IMR-90 (cell line): ENCODE measurements around the gene CD84. TPM values are rescaled to one million over a fixed set of nuclear protein-coding genes. Genes with fewer than 3 reads are reported as not detected.

ENCODE experiments used
- ATAC-seq: fragments of 200-7000 bp; cut with Tn5 transposase; 2 replicates; pipeline ENCODE4 v1.9.1; 2020; ENCODE audit warnings: low read depth, mild to moderate bottlenecking, moderate library complexity
- BruUV-seq: library from RNA; stranded (reverse); fragments of 400-500 nt; replicated peaks from 2 replicates; lab custom pipeline; 2021; lab: Mats Ljungman, UMichigan
- CTCF ChIA-PET: fragments of 300-600 bp; formaldehyde crosslinking; extraction: SDS; loops from one replicate; lab custom pipeline; 2021; ENCODE audit warnings: antibody characterized with exemption; lab: Yijun Ruan, JAX
- POLR2A ChIA-PET: fragments of 300-600 bp; sonication (Branson Sonifier 250); formaldehyde crosslinking; loops from one replicate; lab custom pipeline; 2022; ENCODE audit warnings: antibody characterized with exemption; ENCODE audit not compliant: unreplicated experiment; lab: Charles Lee
- DNase-seq: peaks from one replicate; pipeline ENCODE4 v3.0.0; 2013
- H2AFZ ChIP-seq: replicated peaks from 2 replicates; pipeline ENCODE3; 2013; ENCODE audit warnings: low read length, mild to moderate bottlenecking; ENCODE audit not compliant: poor library complexity
- H2AK5ac ChIP-seq: 2 replicates; pipeline ENCODE4 v1.6.1; 2013; ENCODE audit warnings: low read depth, low read length, inconsistent platforms
- H2AK9ac ChIP-seq: replicated peaks from 2 replicates; pipeline ENCODE3; 2013; ENCODE audit warnings: mild to moderate bottlenecking, low read depth, low read length, moderate library complexity; ENCODE audit not compliant: poor library complexity
- H2BK120ac ChIP-seq: 2 replicates; pipeline ENCODE4 v1.6.1; 2013; ENCODE audit warnings: low read depth, low read length, inconsistent platforms
- H2BK15ac ChIP-seq: 3 replicates; pipeline ENCODE4 v1.6.1; 2013; ENCODE audit warnings: low read depth, low read length, inconsistent platforms
- H2BK20ac ChIP-seq: 2 replicates; pipeline ENCODE4 v1.6.1; 2013; ENCODE audit warnings: low read depth, mild to moderate bottlenecking, inconsistent platforms, low read length, moderate library complexity
- H2BK5ac ChIP-seq: 2 replicates; pipeline ENCODE4 v1.6.1; 2013; ENCODE audit warnings: mild to moderate bottlenecking, low read depth, low read length, inconsistent platforms; ENCODE audit not compliant: poor library complexity, severe bottlenecking
- H3K14ac ChIP-seq: replicated peaks from 2 replicates; pipeline ENCODE4 v1.6.1; 2013; ENCODE audit warnings: low read depth, low read length, inconsistent platforms
- H3K18ac ChIP-seq: 2 replicates; pipeline ENCODE4 v1.6.1; 2013; ENCODE audit warnings: low read depth, low read length, control low read depth
- H3K23ac ChIP-seq: 2 replicates; pipeline ENCODE4 v1.6.1; 2013; ENCODE audit warnings: low read depth, low read length, inconsistent platforms
- H3K27ac ChIP-seq: 2 replicates; pipeline ENCODE4 v1.5.1; 2013; ENCODE audit warnings: mild to moderate bottlenecking, control low read depth, low read length; ENCODE audit not compliant: insufficient read depth
- H3K27me3 ChIP-seq: 2 replicates; pipeline ENCODE4 v1.6.1; 2013; ENCODE audit warnings: low read length; ENCODE audit not compliant: control insufficient read depth, insufficient read depth
- H3K36me3 ChIP-seq: 2 replicates; pipeline ENCODE4 v1.6.1; 2013; ENCODE audit warnings: low read length, mixed read lengths; ENCODE audit not compliant: control insufficient read depth, insufficient read depth
- H3K4ac ChIP-seq: 2 replicates; pipeline ENCODE4 v1.6.1; 2013; ENCODE audit warnings: low read depth, low read length, inconsistent platforms
- H3K4me1 ChIP-seq: 2 replicates; pipeline ENCODE4 v1.6.1; 2013; ENCODE audit warnings: low read length, mixed read lengths; ENCODE audit not compliant: control insufficient read depth, insufficient read depth
- H3K4me2 ChIP-seq: 2 replicates; pipeline ENCODE4 v1.6.1; 2013; ENCODE audit warnings: low read depth, mild to moderate bottlenecking, control low read depth, low read length, moderate library complexity
- H3K4me3 ChIP-seq: 2 replicates; pipeline ENCODE4 v1.5.1; 2013; ENCODE audit warnings: low read depth, mild to moderate bottlenecking, control low read depth, low read length, moderate library complexity; ENCODE audit not compliant: insufficient read depth
- H3K56ac ChIP-seq: 2 replicates; pipeline ENCODE4 v1.6.1; 2013; ENCODE audit warnings: low read length, inconsistent platforms; ENCODE audit not compliant: insufficient read depth; ENCODE audit errors: extremely low read depth
- H3K79me1 ChIP-seq, 2 experiments: 2 replicates each; pipeline ENCODE4 v1.6.1; 2013; ENCODE audit warnings: low read length in 2 of 2, inconsistent platforms in 1 of 2, low read depth in 1 of 2
- H3K9ac ChIP-seq: 2 replicates; pipeline ENCODE4 v1.6.1; 2013; ENCODE audit warnings: low read depth, low read length, control low read depth
- H3K9me1 ChIP-seq: 2 replicates; pipeline ENCODE4 v1.6.1; 2013; ENCODE audit warnings: low read length, inconsistent platforms; ENCODE audit not compliant: insufficient read depth
- H3K9me3 ChIP-seq: 2 replicates; pipeline ENCODE4 v1.6.1; 2013; ENCODE audit warnings: low read length; ENCODE audit not compliant: control insufficient read depth, insufficient read depth
- H4K20me1 ChIP-seq: 2 replicates; pipeline ENCODE4 v1.6.1; 2013; ENCODE audit warnings: low read length, inconsistent platforms; ENCODE audit not compliant: insufficient read depth
- H4K5ac ChIP-seq: 2 replicates; pipeline ENCODE4 v1.6.1; 2013; ENCODE audit warnings: mild to moderate bottlenecking, low read depth, low read length, control low read depth
- H4K8ac ChIP-seq, 2 experiments: 2 replicates each; pipeline ENCODE4 v1.6.1; 2013; ENCODE audit warnings: low read depth in 2 of 2, low read length in 2 of 2, control low read depth in 1 of 2, inconsistent platforms in 1 of 2
- H4K91ac ChIP-seq: 2 replicates; pipeline ENCODE4 v1.6.1; 2013; ENCODE audit warnings: low read depth, low read length, inconsistent platforms; ENCODE audit not compliant: insufficient read depth
- CTCF ChIP-seq: conservative IDR thresholded peaks from 2 replicates; pipeline ENCODE4 v1.5.1; 2012; ENCODE audit warnings: mild to moderate bottlenecking, low read depth, low read length, improper control_type of control experiment
- MAFK ChIP-seq: IDR thresholded peaks from 2 replicates; pipeline ENCODE4 v1.6.1; 2012; ENCODE audit warnings: low read depth, low read length, improper control_type of control experiment
- MAZ ChIP-seq: IDR thresholded peaks from 2 replicates; pipeline ENCODE4 v1.6.1; 2012; ENCODE audit warnings: low read depth, mild to moderate bottlenecking, low read length, improper control_type of control experiment, moderate library complexity, borderline replicate concordance
- MXI1 ChIP-seq: IDR thresholded peaks from 2 replicates; pipeline ENCODE4 v1.6.1; 2012; ENCODE audit warnings: low read depth, mild to moderate bottlenecking, low read length, moderate library complexity, borderline replicate concordance
- NFE2L2 ChIP-seq: fragments of 150-350 bp; IDR thresholded peaks from 2 replicates; pipeline ENCODE4 v1.6.1; 2016; ENCODE audit warnings: low read depth, mild to moderate bottlenecking, low read length
- POLR2A ChIP-seq: IDR thresholded peaks from 2 replicates; pipeline ENCODE4 v1.6.1; 2012; ENCODE audit warnings: mild to moderate bottlenecking, low read depth, low read length
- RCOR1 ChIP-seq: IDR thresholded peaks from 2 replicates; pipeline ENCODE4 v1.6.1; 2012; ENCODE audit warnings: mild to moderate bottlenecking, low read length, improper control_type of control experiment; ENCODE audit not compliant: insufficient replicate concordance
- SMC3 ChIP-seq: fragments of 150-350 bp; IDR thresholded peaks from 2 replicates; pipeline ENCODE4 v1.6.1; 2016; ENCODE audit warnings: low read depth, mild to moderate bottlenecking, antibody characterized with exemption, low read length, moderate library complexity
- WGBS, 2 experiments: methylation state at CpG; one replicate each; pipeline versions ENCODE4 v1.1.5 to v1.1.7; 2013; ENCODE audit warnings: missing lambda C conversion rate in 2 of 2; ENCODE audit not compliant: insufficient read length in 1 of 2; ENCODE audit errors: extremely low coverage in 2 of 2; 5-methylcytosine and 5-hydroxymethylcytosine counted together
- dilution Hi-C: fragments of 300-500 bp; cut with HindIII; formaldehyde crosslinking; loops from one replicate; pipeline ENCODE4 v1.14.3; 2018; ENCODE audit warnings: low sequenced_read_pairs; ENCODE audit not compliant: unreplicated experiment
- in situ Hi-C: fragments of 300-500 bp; cut with MboI; formaldehyde crosslinking; loops from 3 replicates; pipeline ENCODE4 v1.14.3; 2019; ENCODE audit warnings: low sequenced_read_pairs, inconsistent platforms, mixed read lengths
- intact Hi-C: fragments of 100-400 bp; cut with micrococcal nuclease; formaldehyde crosslinking; loops from 2 replicates; pipeline ENCODE4 v1.10.0; 2022
- polyA plus RNA-seq, 3 experiments: library from polyadenylated mRNA; depleted of rRNA; stranded (reverse); fragments of >200 nt; gene quantifications; 2 replicates each; pipeline ENCODE4 v1.2.3, GENCODE V29; 2012; ENCODE audit warnings: low replicate concordance in 1 of 3
- total RNA-seq: library from RNA; depleted of rRNA; stranded (reverse); fragments of >200 nt; gene quantifications from 2 replicates; pipeline ENCODE4 v1.2.3, GENCODE V29; 2012

CD84 gene
- total and polyA plus RNA-seq, 2 of the 4 experiments (the other 2 are of a cell fraction), result not detected

- no TSS peak for BruUV-seq
- no peak overlapping the region for H3K27ac ChIP-seq
- no peak overlapping the region for H3K4ac ChIP-seq
- no peak overlapping the region for H2BK120ac ChIP-seq
- no peak overlapping the region for H2BK20ac ChIP-seq
- no peak overlapping the region for H4K5ac ChIP-seq
- in situ Hi-C loops (no loop called here), dilution Hi-C loops (no loop called here), intact Hi-C loops (no loop called here)
- DNase-seq, result no peak
- ATAC-seq, result no peak
- no peak overlapping the region for H3K9ac ChIP-seq
- POLR2A ChIA-PET, result no interaction called here
- H3K9me3 ChIP-seq, result no peaks in the 10 kb centered on the region
- CTCF ChIA-PET, result no interaction called here
- H3K23ac ChIP-seq, result no peak overlapping the region
- H2AK9ac ChIP-seq, result no peak overlapping the region
- H2AK5ac ChIP-seq, result no peak overlapping the region
- H2BK5ac ChIP-seq, result no peak overlapping the region
- no peak overlapping the region for H2BK15ac ChIP-seq
- no peaks in the 10 kb centered on the region for H3K36me3 ChIP-seq
- H3K9me1 ChIP-seq, result no peaks in the 10 kb centered on the region
- no peak overlapping the region for H3K4me2 ChIP-seq
- H2AFZ ChIP-seq, result no peak overlapping the region
- H3K79me1 ChIP-seq, result no peaks in the 10 kb centered on the region
- no peak overlapping the region for H3K4me3 ChIP-seq
- no peaks in the 10 kb centered on the region for H4K20me1 ChIP-seq
- no peak overlapping the region for H3K14ac ChIP-seq
- no peak overlapping the region for H4K8ac ChIP-seq
- no peak overlapping the region for H4K91ac ChIP-seq
- H3K4me1 ChIP-seq, result no peaks in the 10 kb centered on the region
- no peak overlapping the region for H3K56ac ChIP-seq
- no peak overlapping the region for H3K18ac ChIP-seq
- no CpG with 5 or more reads among the region's 2 CpGs for WGBS, 2 experiments
- no peaks in the 10 kb centered on the region for H3K27me3 ChIP-seq
- TF ChIP-seq MXI1 (no peak), NFE2L2 (no peak), RCOR1 (no peak), CTCF (no peak), SMC3 (no peak), POLR2A (no peak), MAFK (no peak), MAZ (no peak)
Observed at GRCh38 chr1:160576884-160577283, 2.4 kb downstream of the CD84 start.
